ENCODE data around the gene SNX3.

- TF ChIP-seq CTCF (IDR thresholded peaks at IDR 0.05) = no peak
- no peak for TF ChIP-seq POLR2A (IDR thresholded peaks at IDR 0.05)
These were observed 74.6 kb downstream of the SNX3 start for GRCh38 chr6:108186226-108186625.

Data from esophagus squamous epithelium (tissue), 4 donors.